ENCODE data around the gene SEC63.
A peak's percentile ranks its signal among the peaks of the same experiment; 100 is the strongest.
"Not testable (repeated sequence)": the region's sequence is repeated elsewhere in the genome, so short reads cannot be mapped to it uniquely, and the experiment has no call there.

The SEC63 gene

GRCh38 chr6:107866606-107867301, 91.3 kb downstream of the SEC63 start:
- peak; percentile 62 for TF ChIP-seq CTCF (conservative IDR thresholded peaks at IDR 0.05; ENCODE audit: control insufficient read depth, insufficient read depth, low read depth, low read length)
- no peak overlapping the region for H3K4me3 ChIP-seq (ENCODE audit: control insufficient read depth, low read depth, low read length)
- DNase-seq (ENCODE audit: low read depth), result peak; percentile 53

GRCh38 chr6:107864226-107865127, 93.5 kb downstream of the SEC63 start:
- H3K4me3 ChIP-seq (ENCODE audit: control insufficient read depth, low read depth, low read length), result no peak overlapping the region
- DNase-seq (ENCODE audit: low read depth), result no peak
- no peak for TF ChIP-seq CTCF (conservative IDR thresholded peaks at IDR 0.05; ENCODE audit: control insufficient read depth, insufficient read depth, low read depth, low read length)

GRCh38 chr6:107862383-107862782, 95.6 kb downstream of the SEC63 start:
- no peak for DNase-seq (ENCODE audit: low read depth)
- TF ChIP-seq CTCF (conservative IDR thresholded peaks at IDR 0.05; ENCODE audit: control insufficient read depth, insufficient read depth, low read depth, low read length), result no peak
- no peak overlapping the region for H3K4me3 ChIP-seq (ENCODE audit: control insufficient read depth, low read depth, low read length)

DNA sequence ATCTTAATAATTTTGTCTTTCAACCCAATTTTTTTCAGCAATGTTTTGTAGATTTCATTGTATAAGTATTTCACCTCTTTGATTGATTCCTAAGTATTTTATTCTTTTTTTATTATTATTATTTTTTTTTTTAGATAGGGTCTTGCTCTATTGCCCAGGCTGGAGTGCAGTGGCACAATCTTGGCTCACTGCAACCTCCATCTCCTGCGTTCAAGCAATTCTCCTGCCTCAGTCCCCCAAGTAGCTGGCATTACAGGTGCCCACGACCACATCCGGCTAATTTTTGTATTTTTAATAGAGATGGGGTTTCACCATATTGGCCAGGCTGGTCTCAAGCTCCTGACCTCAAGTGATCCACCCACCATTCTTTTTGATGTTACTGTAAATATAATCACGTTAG, 97.0 kb downstream of the SEC63 start:
- H3K4me3 ChIP-seq (ENCODE audit: control insufficient read depth, low read depth, low read length); DNase-seq (ENCODE audit: low read depth): not testable (repeated sequence)

DNA sequence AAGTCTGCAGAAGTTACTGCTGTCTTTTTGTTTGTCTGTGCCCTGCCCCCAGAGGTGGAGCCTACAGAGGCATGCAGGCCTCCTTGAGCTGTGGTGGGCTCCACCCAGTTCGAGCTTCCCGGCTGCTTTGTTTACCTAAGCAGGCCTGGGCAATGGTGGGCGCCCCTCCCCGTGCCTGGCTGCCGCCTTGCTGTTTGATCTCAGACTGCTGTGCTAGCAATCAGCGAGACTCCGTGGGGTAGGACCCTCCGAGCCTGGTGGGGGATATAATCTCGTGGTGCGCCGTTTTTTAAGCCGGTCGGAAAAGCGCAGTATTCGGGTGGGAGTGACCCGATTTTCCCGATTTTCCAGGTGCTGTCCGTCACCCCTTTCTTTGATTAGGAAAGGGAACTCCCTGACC, 97.9 kb downstream of the SEC63 start:
- DNase-seq (ENCODE audit: low read depth); H3K4me3 ChIP-seq (ENCODE audit: control insufficient read depth, low read depth, low read length): not testable (repeated sequence)

DNA sequence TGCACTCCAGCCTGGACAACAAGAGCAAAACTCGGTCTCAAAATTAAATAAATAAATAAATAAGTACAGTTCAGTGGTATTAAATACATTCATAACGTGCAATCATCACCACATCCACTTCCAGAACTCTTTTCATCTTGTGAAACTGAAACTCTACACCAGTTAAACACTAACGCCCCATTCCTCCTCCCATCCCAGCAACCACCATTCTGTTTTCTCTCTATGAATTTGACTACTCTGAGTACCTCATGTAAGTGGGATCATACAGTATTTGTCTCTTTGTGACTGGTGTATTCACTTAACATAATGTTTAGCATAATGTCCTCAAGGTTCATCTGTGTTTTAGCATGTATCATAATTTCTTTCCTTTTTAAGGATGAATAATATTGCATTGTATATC, 104.8 kb downstream of the SEC63 start:
- DNase-seq (ENCODE audit: low read depth), result no peak
- no peak overlapping the region for H3K4me3 ChIP-seq (ENCODE audit: control insufficient read depth, low read depth, low read length)
- no peak for TF ChIP-seq CTCF (conservative IDR thresholded peaks at IDR 0.05; ENCODE audit: control insufficient read depth, insufficient read depth, low read depth, low read length)

DNA sequence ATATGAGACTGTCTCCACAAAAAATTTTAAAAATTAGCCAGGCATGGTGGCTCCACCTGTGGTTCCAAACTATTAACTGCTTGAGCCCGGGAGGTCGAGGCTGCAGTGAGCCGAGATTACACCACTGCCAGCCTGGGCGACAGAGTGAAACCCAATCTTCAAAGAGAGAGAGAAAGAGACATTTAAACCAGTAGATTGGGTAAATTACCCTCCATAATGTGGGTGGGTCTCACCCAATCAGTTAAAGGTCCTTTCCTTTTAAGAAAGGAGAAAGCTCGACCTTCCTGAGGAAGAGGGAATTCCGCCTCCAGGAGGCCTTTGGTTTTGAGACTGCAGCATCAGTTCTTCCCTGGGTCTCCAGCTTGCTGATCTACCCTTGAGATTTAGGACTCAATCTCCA, 108.7 kb downstream of the SEC63 start:
- H3K4me3 ChIP-seq (ENCODE audit: control insufficient read depth, low read depth, low read length), result no peak overlapping the region
- no peak for DNase-seq (ENCODE audit: low read depth)
- TF ChIP-seq CTCF (conservative IDR thresholded peaks at IDR 0.05; ENCODE audit: control insufficient read depth, insufficient read depth, low read depth, low read length), result no peak

All from fibroblast of mammary gland (primary cell).